Endodermal cell (in vitro differentiated cells): ENCODE measurements around the gene KBTBD13. TPM values are rescaled to one million over a fixed set of nuclear protein-coding genes. Genes with fewer than 3 reads are reported as not detected.

Experiments used
- DNase-seq: peaks from one replicate; pipeline ENCODE4 v3.0.0-alpha.2; 2017
- H3K27ac ChIP-seq: 2 replicates; pipeline ENCODE4 v1.5.1; 2013; ENCODE audit warnings: mild to moderate bottlenecking, low read depth, low read length, moderate library complexity
- H3K27me3 ChIP-seq: 2 replicates; pipeline ENCODE4 v1.6.1; 2013; ENCODE audit warnings: mild to moderate bottlenecking, low read length, moderate library complexity; ENCODE audit not compliant: insufficient read depth, control insufficient read depth, poor library complexity, severe bottlenecking
- H3K36me3 ChIP-seq: 2 replicates; pipeline ENCODE4 v1.7.0; 2013; ENCODE audit warnings: mild to moderate bottlenecking, low read length, moderate library complexity; ENCODE audit not compliant: control insufficient read depth, insufficient read depth
- H3K4me1 ChIP-seq: one replicate; pipeline ENCODE4 v1.7.0; 2013; ENCODE audit warnings: low read length; ENCODE audit not compliant: control insufficient read depth, insufficient read depth
- H3K4me3 ChIP-seq: 2 replicates; pipeline ENCODE4 v1.5.1; 2013; ENCODE audit warnings: mild to moderate bottlenecking, low read length, moderate library complexity
- H3K9ac ChIP-seq: 2 replicates; pipeline ENCODE4 v1.6.1; 2013; ENCODE audit warnings: mild to moderate bottlenecking, low read length, moderate library complexity; ENCODE audit not compliant: poor library complexity, severe bottlenecking; ENCODE audit errors: extremely low read depth
- H3K9me3 ChIP-seq: 2 replicates; pipeline ENCODE4 v1.6.1; 2013; ENCODE audit warnings: mild to moderate bottlenecking, low read length, moderate library complexity; ENCODE audit not compliant: control insufficient read depth
- H3K27ac Mint-ChIP-seq: 2 replicates; pipeline ENCODE4 v1.8.0; 2020; ENCODE audit warnings: mixed read lengths
- H3K27me3 Mint-ChIP-seq: 2 replicates; pipeline ENCODE4 v1.8.0; 2021; ENCODE audit warnings: mild to moderate bottlenecking, mixed read lengths; ENCODE audit not compliant: insufficient read depth
- H3K36me3 Mint-ChIP-seq: 2 replicates; pipeline ENCODE4 v1.8.0; 2020; ENCODE audit warnings: low read depth, mixed read lengths
- H3K4me1 Mint-ChIP-seq: 2 replicates; pipeline ENCODE4 v1.8.0; 2020; ENCODE audit warnings: mixed read lengths
- H3K4me3 Mint-ChIP-seq: 2 replicates; pipeline ENCODE4 v1.8.0; 2020; ENCODE audit warnings: mild to moderate bottlenecking, moderate library complexity, mixed read lengths
- H3K9me3 Mint-ChIP-seq: 2 replicates; pipeline ENCODE4 v1.8.0; 2020; ENCODE audit warnings: mild to moderate bottlenecking, mixed read lengths
- WGBS, 2 experiments: methylation state at CpG; one replicate each; pipeline versions ENCODE4 v1.1.5 to v1.1.7; 2013; ENCODE audit warnings: missing lambda C conversion rate in 2 of 2, mixed read lengths in 1 of 2; ENCODE audit not compliant: insufficient coverage in 1 of 2, insufficient read length in 1 of 2; 5-methylcytosine and 5-hydroxymethylcytosine counted together
- total RNA-seq, 2 donors: library from RNA; stranded (reverse); fragmentation: NEBNext Ultra II Directional in 1 of 2; extraction: Animal tissue kit (Norgen Biotek cat#: 25700) in 1 of 2; gene quantifications; 2 replicates in 1 of 2; 3 replicates in 1 of 2; pipeline ENCODE4 v1.2.1, GENCODE V29; 2021
- TF ChIP-seq, protein P1 (sequence below): fragments of 200-600 bp; sonication (generic); conservative IDR thresholded peaks from 2 replicates; pipeline ENCODE4 v1.5.0; 2021; ENCODE audit warnings: antibody characterized with exemption, mild to moderate bottlenecking

KBTBD13 gene
- total RNA-seq, 2 donors from 2014 or later = not detected

DNA sequence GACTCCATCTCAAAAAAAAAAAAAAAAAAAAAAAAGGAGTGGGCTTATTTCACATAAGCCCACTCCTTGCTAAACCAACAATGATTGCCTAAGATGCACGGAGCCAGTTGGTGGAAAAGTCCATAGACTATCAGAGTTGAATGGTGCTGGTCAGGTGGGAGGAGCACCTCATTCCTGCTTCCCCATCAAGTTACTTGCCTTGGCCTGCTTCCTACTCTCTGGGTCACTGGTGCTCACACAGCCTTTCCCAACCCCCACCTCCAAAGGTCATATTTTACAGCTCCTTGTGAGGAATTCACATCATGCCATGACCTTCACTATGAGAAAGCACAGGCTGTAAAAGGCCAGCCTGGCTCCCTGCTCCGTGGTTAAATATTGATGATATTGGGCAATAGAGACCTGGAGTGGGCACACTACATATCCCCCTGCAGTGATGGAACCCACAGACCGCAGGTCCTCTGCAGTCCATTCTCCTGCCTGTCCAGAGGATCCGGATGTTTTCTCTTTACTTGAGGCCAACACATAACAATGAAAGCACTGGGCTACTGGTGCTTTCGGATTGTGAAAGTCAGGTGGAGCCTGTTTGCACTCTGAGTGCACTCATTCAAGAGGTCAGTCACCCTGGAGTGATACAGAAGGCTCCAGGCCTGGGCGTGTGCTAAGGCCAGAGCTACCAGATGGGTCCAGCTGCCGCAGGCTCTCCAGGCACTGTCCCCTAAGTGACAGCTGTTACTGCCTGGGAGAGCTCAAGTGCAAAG, 31.6 kb upstream of the KBTBD13 start, which contains the start of gene SLC51B:
TSS of gene SLC51B (plus strand) at position 664 of the 758 bp plus-strand sequence. CDS start 4,618 bp downstream, outside the sequence.
- no peaks in the 10 kb centered on the region for H3K9me3 Mint-ChIP-seq
- H3K36me3 ChIP-seq = no peaks in the 10 kb centered on the region
- 90% methylated on average over 5 to 7 of the region's 7 CpGs for WGBS, 2 experiments
- H3K27me3 ChIP-seq = no peaks in the 10 kb centered on the region
- no peaks in the 10 kb centered on the region for H3K4me1 Mint-ChIP-seq
- H3K27ac Mint-ChIP-seq = no peak within 1 kb of the TSS
- H3K4me3 ChIP-seq = no peak within 1 kb of the TSS
- H3K9me3 ChIP-seq = no peaks in the 10 kb centered on the region
- TF ChIP-seq, protein P1, sequence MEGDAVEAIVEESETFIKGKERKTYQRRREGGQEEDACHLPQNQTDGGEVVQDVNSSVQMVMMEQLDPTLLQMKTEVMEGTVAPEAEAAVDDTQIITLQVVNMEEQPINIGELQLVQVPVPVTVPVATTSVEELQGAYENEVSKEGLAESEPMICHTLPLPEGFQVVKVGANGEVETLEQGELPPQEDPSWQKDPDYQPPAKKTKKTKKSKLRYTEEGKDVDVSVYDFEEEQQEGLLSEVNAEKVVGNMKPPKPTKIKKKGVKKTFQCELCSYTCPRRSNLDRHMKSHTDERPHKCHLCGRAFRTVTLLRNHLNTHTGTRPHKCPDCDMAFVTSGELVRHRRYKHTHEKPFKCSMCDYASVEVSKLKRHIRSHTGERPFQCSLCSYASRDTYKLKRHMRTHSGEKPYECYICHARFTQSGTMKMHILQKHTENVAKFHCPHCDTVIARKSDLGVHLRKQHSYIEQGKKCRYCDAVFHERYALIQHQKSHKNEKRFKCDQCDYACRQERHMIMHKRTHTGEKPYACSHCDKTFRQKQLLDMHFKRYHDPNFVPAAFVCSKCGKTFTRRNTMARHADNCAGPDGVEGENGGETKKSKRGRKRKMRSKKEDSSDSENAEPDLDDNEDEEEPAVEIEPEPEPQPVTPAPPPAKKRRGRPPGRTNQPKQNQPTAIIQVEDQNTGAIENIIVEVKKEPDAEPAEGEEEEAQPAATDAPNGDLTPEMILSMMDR = no peak
- peaks cover 5% of the 10 kb centered on the region for H3K27me3 Mint-ChIP-seq
- DNase-seq = no peak
- H3K27ac ChIP-seq = no peak within 1 kb of the TSS
- no peaks in the 10 kb centered on the region for H3K4me1 ChIP-seq
- no peaks in the 10 kb centered on the region for H3K36me3 Mint-ChIP-seq
- H3K4me3 Mint-ChIP-seq = no peak within 1 kb of the TSS
- no peak within 1 kb of the TSS for H3K9ac ChIP-seq

- no peaks in the 10 kb centered on the region for H3K36me3 Mint-ChIP-seq
- no peaks in the 10 kb centered on the region for H3K9me3 Mint-ChIP-seq
- WGBS, 2 experiments = 86 to 94% methylated on average over 1 to 2 of the region's 2 CpGs
- Histone ChIP-seq H3K27me3 (no peaks in the 10 kb centered on the region), H3K27ac (no peak overlapping the region), H3K4me3 (no peak overlapping the region), H3K4me1 (no peaks in the 10 kb centered on the region), H3K9ac (no peak overlapping the region), H3K9me3 (no peaks in the 10 kb centered on the region), H3K36me3 (peaks cover 5% of the 10 kb centered on the region)
- TF ChIP-seq, protein P1 = no peak
- no peak for DNase-seq
- no peaks in the 10 kb centered on the region for H3K4me1 Mint-ChIP-seq
- H3K4me3 Mint-ChIP-seq = no peak overlapping the region
- peaks cover 3% of the 10 kb centered on the region for H3K27me3 Mint-ChIP-seq
- H3K27ac Mint-ChIP-seq = no peak overlapping the region
Measured at GRCh38 chr15:65048241-65048640, 28.3 kb upstream of the KBTBD13 start.

DNA sequence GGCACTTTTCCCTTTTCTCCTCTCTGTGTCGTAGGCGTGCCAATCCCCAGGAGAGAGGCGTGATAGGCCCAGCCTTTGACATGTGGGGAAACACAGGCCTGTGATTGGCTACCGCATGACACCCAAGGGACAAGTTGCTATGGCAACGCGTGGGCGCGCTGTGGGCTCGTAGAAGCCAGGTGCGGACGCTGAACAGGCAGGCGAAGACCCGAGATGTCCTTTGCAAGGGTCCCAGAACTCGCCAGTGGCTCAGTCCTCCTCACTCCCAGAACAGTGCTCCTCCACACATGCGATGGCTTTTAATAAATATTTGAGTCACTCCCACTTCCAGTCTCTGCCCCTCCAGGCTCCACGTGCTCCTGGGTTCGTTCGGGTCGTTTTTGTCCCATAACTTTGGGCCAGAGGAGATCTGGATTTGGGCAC, 27.1 kb upstream of the KBTBD13 start:
- WGBS, 2 experiments = 16 to 25% methylated on average over 15 to 19 of the region's 19 CpGs
- H3K9me3 Mint-ChIP-seq = no peaks in the 10 kb centered on the region
- H3K36me3 ChIP-seq = peaks cover 14% of the 10 kb centered on the region
- no peaks in the 10 kb centered on the region for H3K27me3 ChIP-seq
- H3K9me3 ChIP-seq = no peaks in the 10 kb centered on the region
- TF ChIP-seq, protein P1 = no peak
- H3K27ac Mint-ChIP-seq = no peak overlapping the region
- H3K4me3 ChIP-seq = no peak overlapping the region
- no peak overlapping the region for H3K9ac ChIP-seq
- peaks cover 3% of the 10 kb centered on the region for H3K27me3 Mint-ChIP-seq
- H3K4me3 Mint-ChIP-seq = peak overlapping the region; percentile 39
- H3K4me1 ChIP-seq = no peaks in the 10 kb centered on the region
- H3K4me1 Mint-ChIP-seq = no peaks in the 10 kb centered on the region
- H3K27ac ChIP-seq = peak overlapping the region; percentile 36
- peaks cover 5% of the 10 kb centered on the region for H3K36me3 Mint-ChIP-seq
- DNase-seq = peak; percentile 95
